ENCODE results near the gene ITSN1. TPM values are rescaled to one million over a fixed set of nuclear protein-coding genes. Genes with fewer than 3 reads are reported as not detected.

Gene ITSN1
- total RNA-seq, 1 donor from 2014 or later = 68.2 TPM

GRCh38 chr21:33875026-33875695 lies 232.9 kb downstream of the ITSN1 start:
- H3K36me3 Mint-ChIP-seq (ENCODE audit: low read depth, unreplicated experiment) = peaks cover 5% of the 10 kb centered on the region
- peaks cover under 1% of the 10 kb centered on the region for H3K4me1 Mint-ChIP-seq (ENCODE audit: unreplicated experiment)
- no peak for DNase-seq (ENCODE audit: low spot score)
- TF ChIP-seq CTCF (IDR thresholded peaks at IDR 0.05; ENCODE audit: unreplicated experiment) = no peak
- no peaks in the 10 kb centered on the region for H3K9me3 Mint-ChIP-seq (ENCODE audit: unreplicated experiment)
- H3K27me3 Mint-ChIP-seq (ENCODE audit: unreplicated experiment) = peaks cover 1% of the 10 kb centered on the region
- H3K4me3 Mint-ChIP-seq (ENCODE audit: unreplicated experiment) = no peak overlapping the region
- no peak overlapping the region for H3K27ac Mint-ChIP-seq (ENCODE audit: unreplicated experiment)

GRCh38 chr21:33878824-33879223 lies 236.5 kb downstream of the ITSN1 start:
- H3K4me1 Mint-ChIP-seq (ENCODE audit: unreplicated experiment) = no peaks in the 10 kb centered on the region
- H3K27ac Mint-ChIP-seq (ENCODE audit: unreplicated experiment) = no peak overlapping the region
- peaks cover 5% of the 10 kb centered on the region for H3K27me3 Mint-ChIP-seq (ENCODE audit: unreplicated experiment)
- peaks cover 5% of the 10 kb centered on the region for H3K36me3 Mint-ChIP-seq (ENCODE audit: low read depth, unreplicated experiment)
- H3K4me3 Mint-ChIP-seq (ENCODE audit: unreplicated experiment) = no peak overlapping the region
- H3K9me3 Mint-ChIP-seq (ENCODE audit: unreplicated experiment) = no peaks in the 10 kb centered on the region
- no peak for TF ChIP-seq CTCF (IDR thresholded peaks at IDR 0.05; ENCODE audit: unreplicated experiment)
- DNase-seq (ENCODE audit: low spot score) = no peak

- no peak overlapping the region for H3K27ac Mint-ChIP-seq (ENCODE audit: unreplicated experiment)
- no peak for TF ChIP-seq CTCF (IDR thresholded peaks at IDR 0.05; ENCODE audit: unreplicated experiment)
- H3K36me3 Mint-ChIP-seq (ENCODE audit: low read depth, unreplicated experiment) = peaks cover 5% of the 10 kb centered on the region
These were observed 238.3 kb downstream of the ITSN1 start for GRCh38 chr21:33880626-33881025.

GRCh38 chr21:33881689-33882440 lies 239.6 kb downstream of the ITSN1 start:
- Mint-ChIP-seq H3K4me1 (ENCODE audit: unreplicated experiment) (no peaks in the 10 kb centered on the region), H3K36me3 (ENCODE audit: low read depth, unreplicated experiment) (no peaks in the 10 kb centered on the region), H3K27me3 (ENCODE audit: unreplicated experiment) (peaks cover 4% of the 10 kb centered on the region), H3K27ac (ENCODE audit: unreplicated experiment) (no peak overlapping the region), H3K9me3 (ENCODE audit: unreplicated experiment) (no peaks in the 10 kb centered on the region), H3K4me3 (ENCODE audit: unreplicated experiment) (no peak overlapping the region)
- no peak for TF ChIP-seq CTCF (IDR thresholded peaks at IDR 0.05; ENCODE audit: unreplicated experiment)
- DNase-seq (ENCODE audit: low spot score) = no peak

More at GRCh38 chr21:33880626-33881025, 238.3 kb downstream of the ITSN1 start:
- DNase-seq (ENCODE audit: low spot score) = no peak
- H3K4me3 Mint-ChIP-seq (ENCODE audit: unreplicated experiment) = no peak overlapping the region
- peaks cover 5% of the 10 kb centered on the region for H3K27me3 Mint-ChIP-seq (ENCODE audit: unreplicated experiment)
- no peaks in the 10 kb centered on the region for H3K4me1 Mint-ChIP-seq (ENCODE audit: unreplicated experiment)
- no peaks in the 10 kb centered on the region for H3K9me3 Mint-ChIP-seq (ENCODE audit: unreplicated experiment)

- Mint-ChIP-seq H3K27ac (ENCODE audit: unreplicated experiment) (no peak overlapping the region), H3K27me3 (ENCODE audit: unreplicated experiment) (peaks cover 4% of the 10 kb centered on the region), H3K4me1 (ENCODE audit: unreplicated experiment) (peaks cover 3% of the 10 kb centered on the region), H3K36me3 (ENCODE audit: low read depth, unreplicated experiment) (no peaks in the 10 kb centered on the region), H3K4me3 (ENCODE audit: unreplicated experiment) (no peak overlapping the region), H3K9me3 (ENCODE audit: unreplicated experiment) (no peaks in the 10 kb centered on the region)
- no peak for DNase-seq (ENCODE audit: low spot score)
- TF ChIP-seq CTCF (IDR thresholded peaks at IDR 0.05; ENCODE audit: unreplicated experiment) = no peak
These were observed 240.8 kb downstream of the ITSN1 start for GRCh38 chr21:33883118-33883517.
